ENCODE data around the gene LINC00237.

LINC00237 gene

DNA sequence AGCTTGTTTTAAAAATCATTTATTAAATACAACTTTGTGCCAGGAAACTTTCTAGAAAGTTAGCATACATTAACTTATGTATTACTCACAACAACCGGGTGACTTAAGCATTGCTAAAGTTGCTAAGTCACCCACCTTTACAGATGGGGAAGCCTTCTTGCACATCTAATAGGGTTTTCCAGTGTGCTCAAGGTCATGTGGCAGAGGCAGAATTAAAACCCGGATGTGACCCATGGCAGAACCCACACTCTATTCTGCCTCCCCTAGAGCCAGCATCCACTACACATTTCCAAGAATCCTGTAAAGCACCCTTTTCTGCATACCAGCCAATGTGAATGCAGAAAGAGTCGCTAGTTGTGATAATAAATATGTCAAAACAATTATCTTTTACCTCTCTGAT, 13.4 kb downstream of the LINC00237 start:
- H3K4me3 ChIP-seq (ENCODE audit: extremely low read depth, insufficient read depth, low read length, poor library complexity, severe bottlenecking), result no peak overlapping the region
- WGBS, 2 experiments (ENCODE audit: insufficient coverage in 2 of 2), result 100% methylated on average over 2 of the region's 3 CpGs; no CpG with 5 or more reads in 1 of the 2 experiments
- no peak overlapping the region for H3K27ac ChIP-seq (ENCODE audit: low read depth, low read length, severe bottlenecking)
- no peaks in the 10 kb centered on the region for H3K9me3 ChIP-seq (ENCODE audit: control insufficient read depth, low read length)
- peaks cover 4% of the 10 kb centered on the region for H3K4me1 ChIP-seq (ENCODE audit: control insufficient read depth, insufficient read depth, low read length, poor library complexity, severe bottlenecking)
- no peaks in the 10 kb centered on the region for H3K36me3 ChIP-seq (ENCODE audit: control insufficient read depth, insufficient read depth, low read length)

- Histone ChIP-seq H3K36me3 (ENCODE audit: control insufficient read depth, insufficient read depth, low read length) (no peaks in the 10 kb centered on the region), H3K4me3 (ENCODE audit: extremely low read depth, insufficient read depth, low read length, poor library complexity, severe bottlenecking) (no peak overlapping the region), H3K27ac (ENCODE audit: low read depth, low read length, severe bottlenecking) (no peak overlapping the region), H3K4me1 (ENCODE audit: control insufficient read depth, insufficient read depth, low read length, poor library complexity, severe bottlenecking) (peaks cover 4% of the 10 kb centered on the region), H3K9me3 (ENCODE audit: control insufficient read depth, low read length) (no peaks in the 10 kb centered on the region)
- WGBS, 2 experiments (ENCODE audit: insufficient coverage in 2 of 2), result 92 to 96% methylated on average over 5 to 7 of the region's 11 CpGs
Observed at GRCh38 chr20:21090721-21091120, 15.4 kb downstream of the LINC00237 start.

GRCh38 chr20:21090111-21090618, 16.0 kb downstream of the LINC00237 start:
- WGBS, 2 experiments (ENCODE audit: insufficient coverage in 2 of 2), result 24 to 41% methylated on average over 8 of the region's 14 CpGs
- peaks cover 4% of the 10 kb centered on the region for H3K4me1 ChIP-seq (ENCODE audit: control insufficient read depth, insufficient read depth, low read length, poor library complexity, severe bottlenecking)
- H3K4me3 ChIP-seq (ENCODE audit: extremely low read depth, insufficient read depth, low read length, poor library complexity, severe bottlenecking), result no peak overlapping the region
- H3K27ac ChIP-seq (ENCODE audit: low read depth, low read length, severe bottlenecking), result no peak overlapping the region
- H3K9me3 ChIP-seq (ENCODE audit: control insufficient read depth, low read length), result no peaks in the 10 kb centered on the region
- no peaks in the 10 kb centered on the region for H3K36me3 ChIP-seq (ENCODE audit: control insufficient read depth, insufficient read depth, low read length)

DNA sequence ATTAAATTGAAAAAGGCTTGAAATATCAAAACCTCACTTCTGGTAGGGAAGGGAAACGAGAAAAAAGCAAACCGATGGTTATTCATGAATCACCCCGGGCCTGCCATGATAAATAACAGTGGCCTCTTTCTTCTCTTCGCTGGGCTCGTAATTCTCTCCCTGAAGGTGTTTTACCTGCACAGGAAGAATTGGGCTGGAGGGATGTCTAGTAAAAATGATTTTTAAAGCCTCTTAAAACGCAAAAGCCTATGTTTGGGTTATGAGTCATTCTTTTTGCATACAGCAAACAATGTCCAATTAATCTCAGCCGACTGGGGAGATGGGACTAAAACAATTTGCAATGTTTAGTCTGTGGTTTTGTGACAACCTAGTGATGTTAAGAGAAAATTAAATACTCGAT, 16.8 kb downstream of the LINC00237 start:
- H3K27ac ChIP-seq (ENCODE audit: low read depth, low read length, severe bottlenecking), result no peak overlapping the region
- H3K4me1 ChIP-seq (ENCODE audit: control insufficient read depth, insufficient read depth, low read length, poor library complexity, severe bottlenecking), result peaks cover 4% of the 10 kb centered on the region
- no peak overlapping the region for H3K4me3 ChIP-seq (ENCODE audit: extremely low read depth, insufficient read depth, low read length, poor library complexity, severe bottlenecking)
- 77 to 80% methylated on average over 1 to 3 of the region's 8 CpGs for WGBS, 2 experiments (ENCODE audit: insufficient coverage in 2 of 2)
- no peaks in the 10 kb centered on the region for H3K9me3 ChIP-seq (ENCODE audit: control insufficient read depth, low read length)
- no peaks in the 10 kb centered on the region for H3K36me3 ChIP-seq (ENCODE audit: control insufficient read depth, insufficient read depth, low read length)

- Histone ChIP-seq H3K4me1 (ENCODE audit: control insufficient read depth, insufficient read depth, low read length, poor library complexity, severe bottlenecking) (peaks cover 4% of the 10 kb centered on the region), H3K9me3 (ENCODE audit: control insufficient read depth, low read length) (no peaks in the 10 kb centered on the region), H3K27ac (ENCODE audit: low read depth, low read length, severe bottlenecking) (no peak overlapping the region), H3K4me3 (ENCODE audit: extremely low read depth, insufficient read depth, low read length, poor library complexity, severe bottlenecking) (no peak overlapping the region), H3K36me3 (ENCODE audit: control insufficient read depth, insufficient read depth, low read length) (no peaks in the 10 kb centered on the region)
- WGBS, 2 experiments (ENCODE audit: insufficient coverage in 2 of 2), result 89 to 92% methylated on average over 2 to 6 of the region's 9 CpGs
Observed at GRCh38 chr20:21087862-21088540, 18.2 kb downstream of the LINC00237 start.

- Histone ChIP-seq H3K4me1 (ENCODE audit: control insufficient read depth, insufficient read depth, low read length, poor library complexity, severe bottlenecking) (no peaks in the 10 kb centered on the region), H3K36me3 (ENCODE audit: control insufficient read depth, insufficient read depth, low read length) (no peaks in the 10 kb centered on the region), H3K4me3 (ENCODE audit: extremely low read depth, insufficient read depth, low read length, poor library complexity, severe bottlenecking) (no peak overlapping the region), H3K27ac (ENCODE audit: low read depth, low read length, severe bottlenecking) (no peak overlapping the region), H3K9me3 (ENCODE audit: control insufficient read depth, low read length) (no peaks in the 10 kb centered on the region)
- 47 to 59% methylated on average over 2 of the region's 2 CpGs for WGBS, 2 experiments (ENCODE audit: insufficient coverage in 2 of 2)
Observed at GRCh38 chr20:21083825-21084325, 22.3 kb downstream of the LINC00237 start.

- Histone ChIP-seq H3K9me3 (ENCODE audit: control insufficient read depth, low read length) (no peaks in the 10 kb centered on the region), H3K4me3 (ENCODE audit: extremely low read depth, insufficient read depth, low read length, poor library complexity, severe bottlenecking) (no peak overlapping the region), H3K27ac (ENCODE audit: low read depth, low read length, severe bottlenecking) (no peak overlapping the region), H3K36me3 (ENCODE audit: control insufficient read depth, insufficient read depth, low read length) (no peaks in the 10 kb centered on the region), H3K4me1 (ENCODE audit: control insufficient read depth, insufficient read depth, low read length, poor library complexity, severe bottlenecking) (no peaks in the 10 kb centered on the region)
- 80 to 90% methylated on average over 1 to 2 of the region's 2 CpGs for WGBS, 2 experiments (ENCODE audit: insufficient coverage in 2 of 2)
Observed at GRCh38 chr20:21082584-21082983, 23.6 kb downstream of the LINC00237 start.

DNA sequence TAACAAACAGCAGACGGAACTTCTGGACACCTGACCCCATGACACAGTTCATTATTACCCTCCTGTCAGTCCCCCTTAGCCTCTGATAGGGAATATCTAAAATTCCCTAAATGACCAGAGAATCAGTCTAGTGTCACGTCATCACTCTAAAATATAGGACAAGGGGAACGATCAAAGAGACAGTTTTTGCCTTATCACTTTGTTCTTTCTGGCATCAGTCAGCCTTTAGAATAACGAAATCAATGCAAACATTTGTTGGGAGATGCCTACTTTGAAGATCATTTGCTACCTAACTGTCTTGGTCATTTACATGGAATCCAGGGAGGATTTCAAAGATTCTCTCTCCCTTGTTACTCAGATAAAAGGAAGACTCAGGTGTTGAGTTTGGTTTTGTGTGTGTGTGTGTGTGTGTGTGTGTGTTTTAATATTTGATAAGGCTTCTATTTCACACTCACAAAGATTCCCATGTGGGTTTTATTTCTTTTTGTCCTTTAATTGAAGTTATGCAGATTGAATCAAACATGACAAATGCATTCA, 28.3 kb downstream of the LINC00237 start:
- 89 to 100% methylated on average over 3 to 4 of the region's 4 CpGs for WGBS, 2 experiments (ENCODE audit: insufficient coverage in 2 of 2)
- H3K36me3 ChIP-seq (ENCODE audit: control insufficient read depth, insufficient read depth, low read length), result no peaks in the 10 kb centered on the region
- H3K4me1 ChIP-seq (ENCODE audit: control insufficient read depth, insufficient read depth, low read length, poor library complexity, severe bottlenecking), result no peaks in the 10 kb centered on the region
- H3K27ac ChIP-seq (ENCODE audit: low read depth, low read length, severe bottlenecking), result no peak overlapping the region
- no peaks in the 10 kb centered on the region for H3K9me3 ChIP-seq (ENCODE audit: control insufficient read depth, low read length)
- no peak overlapping the region for H3K4me3 ChIP-seq (ENCODE audit: extremely low read depth, insufficient read depth, low read length, poor library complexity, severe bottlenecking)

GRCh38 chr20:21076073-21076472, 30.1 kb downstream of the LINC00237 start:
- Histone ChIP-seq H3K4me3 (ENCODE audit: extremely low read depth, insufficient read depth, low read length, poor library complexity, severe bottlenecking) (no peak overlapping the region), H3K27ac (ENCODE audit: low read depth, low read length, severe bottlenecking) (no peak overlapping the region)
- WGBS, 2 experiments (ENCODE audit: insufficient coverage in 2 of 2), result 87 to 100% methylated on average over 2 of the region's 3 CpGs

GRCh38 chr20:21075471-21075870, 30.7 kb downstream of the LINC00237 start:
- no peaks in the 10 kb centered on the region for H3K4me1 ChIP-seq (ENCODE audit: control insufficient read depth, insufficient read depth, low read length, poor library complexity, severe bottlenecking)
- no peaks in the 10 kb centered on the region for H3K9me3 ChIP-seq (ENCODE audit: control insufficient read depth, low read length)
- H3K36me3 ChIP-seq (ENCODE audit: control insufficient read depth, insufficient read depth, low read length), result no peaks in the 10 kb centered on the region
- no peak overlapping the region for H3K4me3 ChIP-seq (ENCODE audit: extremely low read depth, insufficient read depth, low read length, poor library complexity, severe bottlenecking)
- H3K27ac ChIP-seq (ENCODE audit: low read depth, low read length, severe bottlenecking), result no peak overlapping the region
- 74 to 100% methylated on average over 1 to 4 of the region's 6 CpGs for WGBS, 2 experiments (ENCODE audit: insufficient coverage in 2 of 2)

More at GRCh38 chr20:21076073-21076472, 30.1 kb downstream of the LINC00237 start:
- Histone ChIP-seq H3K4me1 (ENCODE audit: control insufficient read depth, insufficient read depth, low read length, poor library complexity, severe bottlenecking) (no peaks in the 10 kb centered on the region), H3K36me3 (ENCODE audit: control insufficient read depth, insufficient read depth, low read length) (no peaks in the 10 kb centered on the region), H3K9me3 (ENCODE audit: control insufficient read depth, low read length) (no peaks in the 10 kb centered on the region)
